ENCODE results near the gene CRISPLD2.

- no peak for TF ChIP-seq CTCF (IDR thresholded peaks at IDR 0.05)
- TF ChIP-seq POLR2AphosphoS5 (IDR thresholded peaks at IDR 0.05): peak; percentile 6
These were observed 109.1 kb downstream of the CRISPLD2 start for GRCh38 chr16:84928679-84929420.
